DMS114 treated with DMSO at 0.1 percent for 48 hours (cell line): ENCODE results near the gene XKRX.

ENCODE experiments used
- DNase-seq: peaks from one replicate; lab custom pipeline; 2025; ENCODE audit not compliant: unreplicated experiment; lab: John Stamatoyannopoulos, UW

XKRX gene

DNA sequence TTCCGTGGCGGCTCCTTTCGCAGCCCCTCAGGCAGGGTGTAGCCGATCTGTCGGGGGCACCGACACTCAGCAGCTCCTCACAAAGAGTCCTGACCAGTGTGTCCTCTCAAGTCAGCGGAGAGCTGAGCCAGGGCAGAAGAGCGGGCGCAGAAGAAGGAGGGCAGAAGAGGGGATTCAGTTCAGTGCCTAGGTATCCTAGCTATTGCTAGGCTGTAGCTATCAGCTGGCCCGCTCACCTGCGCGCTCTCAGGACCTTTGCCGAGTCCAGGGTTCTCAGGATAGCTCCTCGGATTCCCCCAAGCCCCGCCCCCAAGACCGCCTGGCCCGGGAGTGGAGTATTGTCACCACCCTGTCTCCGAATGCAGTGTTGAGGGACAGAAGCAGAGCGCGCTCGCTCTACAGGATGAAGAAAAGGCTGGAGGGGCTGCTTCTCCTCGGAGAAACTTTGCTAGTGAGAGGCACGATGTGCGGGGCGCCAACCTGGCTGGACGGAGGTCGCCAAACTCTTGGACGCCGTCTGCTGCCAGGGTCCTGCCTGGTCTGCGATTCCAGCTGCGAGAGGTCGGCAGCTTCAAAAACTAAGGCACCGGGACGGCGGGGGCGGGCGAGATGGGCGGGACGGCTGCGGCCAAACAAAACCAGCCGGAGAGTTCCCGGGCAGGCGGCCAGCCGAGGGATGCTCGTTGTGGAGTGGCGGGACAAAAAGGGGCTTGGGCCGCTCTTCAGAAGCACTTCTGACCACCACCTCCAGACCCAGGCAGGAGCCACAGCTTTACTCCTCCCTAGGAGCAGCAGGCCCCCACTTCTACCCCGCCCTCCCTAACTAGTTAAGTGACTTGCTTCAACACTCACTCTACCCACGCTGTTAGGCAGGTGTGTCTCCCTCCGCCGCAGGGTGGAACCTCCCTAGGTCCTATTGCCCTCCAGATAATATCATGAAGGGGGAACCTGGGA lies at the start of gene XKRX:
Gene XKRX (minus strand): TSS at position 258 of the 954 bp plus-strand sequence. CDS start 613 bp downstream, outside the sequence.
- DNase-seq: no peak

DNA sequence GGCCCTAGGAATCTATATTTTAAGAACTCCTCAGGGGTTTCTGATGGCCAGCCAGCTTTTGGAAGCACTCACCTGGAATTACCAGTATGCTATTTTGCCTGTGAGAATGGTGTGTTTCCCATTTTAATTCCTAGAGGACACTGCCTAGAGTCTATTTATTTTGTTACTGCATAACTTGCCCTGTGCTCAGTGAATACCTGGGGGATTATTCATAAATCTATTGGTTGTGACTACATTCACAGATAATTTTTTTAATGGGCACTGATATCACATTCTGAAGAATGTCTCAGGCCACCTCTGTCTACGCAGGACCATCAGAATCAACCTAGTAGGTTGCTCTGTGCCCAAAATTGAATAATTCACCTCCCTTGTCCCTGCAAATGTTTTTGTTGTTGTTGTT lies 47.5 kb upstream of the XKRX start:
- no peak for DNase-seq

DNA sequence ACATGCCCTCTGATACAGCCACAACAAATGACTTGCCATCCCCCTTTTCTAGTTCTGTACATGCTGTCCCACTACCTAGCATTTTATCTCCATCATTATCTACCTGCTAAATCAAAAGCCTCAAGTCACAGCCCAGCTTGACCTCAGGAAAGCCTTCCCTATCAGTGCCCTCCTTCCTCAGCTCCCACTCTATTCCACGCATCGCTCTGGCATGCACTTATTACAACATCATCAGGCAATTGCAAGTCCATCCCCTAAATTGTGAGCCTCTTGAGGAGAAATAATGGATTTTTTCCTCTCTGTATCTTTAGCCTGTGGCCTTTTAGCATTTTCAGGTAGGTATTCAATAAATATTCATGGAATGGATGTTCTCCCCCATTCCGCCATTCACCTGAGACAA lies 46.5 kb upstream of the XKRX start:
- DNase-seq: no peak

DNA sequence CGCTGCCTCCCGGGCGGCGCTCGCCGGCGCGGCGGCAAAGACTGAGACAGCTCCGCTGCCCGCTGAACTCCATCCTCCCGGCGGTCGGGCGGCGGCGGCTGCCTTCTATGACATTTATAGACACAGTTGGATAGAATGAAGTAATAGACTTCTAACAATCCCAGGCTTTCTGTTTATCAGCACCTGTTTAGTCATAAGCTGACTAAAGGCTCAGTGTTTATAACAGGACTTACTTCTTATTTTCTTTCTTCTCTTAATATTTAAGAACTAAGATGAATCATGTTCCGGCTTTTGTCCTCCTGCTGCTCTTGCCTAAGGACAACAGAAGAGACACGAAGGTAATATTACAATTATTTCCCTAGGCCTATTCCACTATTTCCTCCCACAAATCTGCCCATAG lies 44.7 kb upstream of the XKRX start:
- no peak for DNase-seq

GRCh38 chrX:100969936-100970335 lies 41.2 kb upstream of the XKRX start:
- DNase-seq: no peak

GRCh38 chrX:100969408-100969807 lies 40.7 kb upstream of the XKRX start, which contains the start of gene ARL13A:
Gene ARL13A (plus strand): TSS chrX:100969708. CDS start chrX:100973690, 3,982 bp downstream.
- no peak for DNase-seq

DNA sequence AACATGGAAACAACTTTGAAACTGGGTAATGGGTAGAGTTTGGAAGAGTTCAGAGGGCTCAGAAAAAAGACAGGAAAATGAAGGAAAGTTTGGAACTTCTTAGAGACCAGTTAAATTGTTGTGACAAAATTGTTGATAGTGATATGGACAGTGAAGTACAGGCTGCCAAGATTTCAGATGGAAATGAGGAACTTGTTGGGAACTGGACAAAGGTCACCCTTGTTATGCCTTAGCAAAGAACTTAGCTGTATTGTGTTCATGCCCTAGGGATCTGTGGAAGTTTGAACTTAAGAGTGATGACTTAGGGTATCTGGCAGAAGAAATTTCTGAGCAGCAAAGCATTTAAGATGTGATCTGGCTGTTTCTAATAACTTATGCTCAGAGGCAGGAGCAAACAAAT lies 35.6 kb upstream of the XKRX start:
- DNase-seq: no peak

GRCh38 chrX:100962811-100963210 lies 34.1 kb upstream of the XKRX start:
- no peak for DNase-seq

GRCh38 chrX:100948557-100948956 lies 19.8 kb upstream of the XKRX start:
- no peak for DNase-seq

GRCh38 chrX:100946299-100946927 lies 17.7 kb upstream of the XKRX start:
- no peak for DNase-seq

DNA sequence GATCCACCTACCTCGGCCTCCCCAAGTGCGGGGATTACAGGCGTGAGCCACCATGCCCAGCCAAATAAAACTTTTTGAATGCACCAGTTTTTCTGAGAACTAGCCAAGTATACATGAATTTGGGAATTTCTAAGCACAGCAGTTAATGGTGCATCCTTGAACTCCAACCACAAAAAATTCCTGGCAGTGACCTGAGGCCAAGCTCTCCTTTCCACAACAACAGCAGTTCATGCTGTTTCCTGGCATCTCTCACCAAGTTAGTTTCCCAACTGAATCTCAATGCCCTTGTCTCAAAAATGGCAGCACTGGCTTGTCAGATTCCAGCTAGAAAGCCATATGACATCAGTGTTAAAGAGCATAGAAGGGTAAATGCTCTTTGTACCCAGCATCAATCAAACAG lies 15.9 kb upstream of the XKRX start:
- no peak for DNase-seq

- no peak for DNase-seq
Measured at GRCh38 chrX:100939333-100939732, 10.6 kb upstream of the XKRX start.

GRCh38 chrX:100935767-100936166 lies 7.0 kb upstream of the XKRX start:
- no peak for DNase-seq

DNA sequence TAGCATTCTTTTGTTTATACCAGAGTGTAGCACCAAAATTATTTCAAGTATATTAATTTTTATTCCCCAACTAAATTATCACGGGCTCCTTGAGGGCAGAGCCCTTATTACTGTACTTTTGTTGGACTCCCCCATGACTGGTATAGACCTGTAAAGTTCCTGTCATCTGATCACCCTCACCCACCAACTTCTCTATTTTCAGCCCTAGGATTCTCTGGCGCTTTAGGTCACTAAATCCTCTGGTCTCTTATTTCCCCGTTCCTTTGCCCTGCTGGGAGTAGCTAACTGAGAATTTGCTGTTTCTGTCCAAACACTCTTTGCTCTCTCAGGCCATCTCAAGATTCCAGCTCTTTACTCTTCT lies 3.2 kb upstream of the XKRX start:
- no peak for DNase-seq

- DNase-seq: no peak
Measured at GRCh38 chrX:100931218-100931924, 2.7 kb upstream of the XKRX start.

DNA sequence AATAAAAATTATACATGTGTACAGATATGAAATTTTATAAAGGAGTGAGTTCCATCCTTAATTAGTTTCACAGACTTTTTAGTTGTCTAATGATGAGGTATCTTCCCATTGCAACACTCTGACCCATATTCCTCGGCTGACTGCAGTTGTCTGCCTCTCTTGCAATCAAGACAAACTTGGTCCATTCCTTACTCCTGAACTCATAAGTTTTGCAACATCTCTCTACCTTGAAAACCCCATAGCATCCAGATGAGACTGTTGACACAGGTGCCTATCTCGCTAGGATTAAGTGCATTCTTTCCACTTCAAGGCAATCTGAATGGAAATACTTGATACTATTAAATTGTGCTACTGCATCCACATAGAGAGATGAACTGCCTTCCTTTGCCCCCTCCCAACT lies 2.3 kb downstream of the XKRX start:
- no peak for DNase-seq

- DNase-seq: no peak
Measured at GRCh38 chrX:100924375-100924774, 4.3 kb downstream of the XKRX start.

GRCh38 chrX:100915562-100915961 lies 13.2 kb downstream of the XKRX start:
- no peak for DNase-seq

DNA sequence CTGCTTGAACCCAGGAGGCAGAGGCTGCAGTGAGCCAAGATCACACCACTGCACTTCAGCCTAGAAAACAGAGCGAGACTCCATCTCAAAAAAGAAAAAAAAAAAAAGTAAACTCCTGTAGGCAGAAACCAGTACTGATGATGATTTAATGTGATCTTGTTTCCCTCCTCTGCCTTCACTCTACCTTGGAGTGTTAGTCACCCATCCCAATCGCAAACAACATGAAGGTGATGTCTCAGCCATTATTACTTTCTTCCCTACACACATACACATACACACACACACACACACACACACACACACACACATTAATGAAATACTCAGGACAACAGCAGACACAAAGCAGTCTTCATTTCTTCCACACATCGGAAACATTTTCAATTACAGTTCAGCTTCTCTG lies 15.6 kb downstream of the XKRX start:
- DNase-seq: no peak

- no peak for DNase-seq
Measured at GRCh38 chrX:100911731-100912130, 17.0 kb downstream of the XKRX start.

DNA sequence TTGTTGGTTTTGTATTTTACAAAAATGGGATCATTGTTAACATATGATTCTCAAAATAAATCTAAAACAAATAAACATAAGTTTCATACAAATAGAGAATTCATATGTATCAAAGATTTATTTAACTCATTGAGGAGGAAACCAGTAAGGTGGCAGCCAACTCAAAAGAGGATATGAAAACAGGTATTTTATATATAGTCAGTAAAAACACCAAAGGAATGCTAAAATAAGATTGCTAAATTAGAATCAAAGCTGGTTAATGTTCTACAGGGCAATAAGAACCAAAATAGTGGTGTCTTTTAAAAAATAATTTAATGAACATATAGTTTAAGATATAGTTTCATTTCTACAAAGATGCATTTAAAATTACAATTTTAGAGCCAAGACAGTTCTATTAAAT lies 23.1 kb downstream of the XKRX start:
- DNase-seq: no peak

DNA sequence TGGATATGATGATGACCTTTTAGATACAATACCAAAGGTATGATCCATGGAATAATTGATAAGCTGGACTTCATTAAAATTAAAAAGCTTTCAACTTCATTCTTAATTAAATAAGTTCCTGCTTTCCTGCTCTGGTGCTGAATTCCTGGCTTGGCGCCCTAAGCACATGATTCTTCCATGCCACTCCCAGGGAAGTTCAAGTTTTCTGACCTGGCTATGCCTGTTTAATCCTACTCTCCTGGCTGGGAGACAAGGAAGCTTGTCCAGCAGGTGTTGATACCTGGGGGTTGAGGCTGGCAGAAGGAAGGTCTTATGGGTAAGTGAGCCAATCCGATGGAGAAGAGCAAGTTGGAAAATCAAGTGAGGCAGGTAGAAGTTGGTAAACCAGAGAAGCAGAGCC lies 24.3 kb downstream of the XKRX start:
- DNase-seq: no peak
